ENCODE results near the gene VIPR1.
"Not testable (repeated sequence)": the region's sequence is repeated elsewhere in the genome, so short reads cannot be mapped to it uniquely, and the experiment has no call there.

Gene VIPR1

GRCh38 chr3:42579346-42579745 is 76.9 kb downstream of the VIPR1 start:
- not testable (repeated sequence) for H3K4me1 ChIP-seq (ENCODE audit: control insufficient read depth, insufficient read depth, low read length); H3K27ac ChIP-seq (ENCODE audit: low read depth, low read length); H3K4me3 ChIP-seq (ENCODE audit: low read length); H3K36me3 ChIP-seq (ENCODE audit: control insufficient read depth, insufficient read depth, low read length); H3K9ac ChIP-seq (ENCODE audit: low read length); H3K27me3 ChIP-seq (ENCODE audit: control insufficient read depth, insufficient read depth, low read length)

GRCh38 chr3:42581400-42581708 is 78.9 kb downstream of the VIPR1 start:
- H3K4me1 ChIP-seq (ENCODE audit: control insufficient read depth, insufficient read depth, low read length), result peaks cover 8% of the 10 kb centered on the region
- H3K36me3 ChIP-seq (ENCODE audit: control insufficient read depth, insufficient read depth, low read length), result no peaks in the 10 kb centered on the region
- no peaks in the 10 kb centered on the region for H3K27me3 ChIP-seq (ENCODE audit: control insufficient read depth, insufficient read depth, low read length)
- peak overlapping the region; percentile 83 for H3K4me3 ChIP-seq (ENCODE audit: low read length)
- H3K9ac ChIP-seq (ENCODE audit: low read length), result peak overlapping the region; percentile 58
- peak overlapping the region; percentile 83 for H3K27ac ChIP-seq (ENCODE audit: low read depth, low read length)

- H3K4me3 ChIP-seq (ENCODE audit: low read length), result peak within 1 kb of the TSS; percentile 83
- peaks cover 8% of the 10 kb centered on the region for H3K4me1 ChIP-seq (ENCODE audit: control insufficient read depth, insufficient read depth, low read length)
- H3K36me3 ChIP-seq (ENCODE audit: control insufficient read depth, insufficient read depth, low read length), result no peaks in the 10 kb centered on the region
- H3K27ac ChIP-seq (ENCODE audit: low read depth, low read length), result peak within 1 kb of the TSS; percentile 83
- no peaks in the 10 kb centered on the region for H3K27me3 ChIP-seq (ENCODE audit: control insufficient read depth, insufficient read depth, low read length)
- H3K9ac ChIP-seq (ENCODE audit: low read length), result peak within 1 kb of the TSS; percentile 58
Measured at GRCh38 chr3:42581709-42582473, 79.4 kb downstream of the VIPR1 start, which contains the start of gene SEC22C. TSS of gene SEC22C (minus strand) at chr3:42581967. CDS start at chr3:42569046, 12,921 bp downstream.

GRCh38 chr3:42582474-42583070 is 80.1 kb downstream of the VIPR1 start:
- Histone ChIP-seq H3K27me3 (ENCODE audit: control insufficient read depth, insufficient read depth, low read length) (no peaks in the 10 kb centered on the region), H3K4me3 (ENCODE audit: low read length) (peak overlapping the region; percentile 83), H3K4me1 (ENCODE audit: control insufficient read depth, insufficient read depth, low read length) (peaks cover 8% of the 10 kb centered on the region), H3K27ac (ENCODE audit: low read depth, low read length) (peak overlapping the region; percentile 83), H3K36me3 (ENCODE audit: control insufficient read depth, insufficient read depth, low read length) (no peaks in the 10 kb centered on the region), H3K9ac (ENCODE audit: low read length) (no peak overlapping the region)
